Fibroblast of mammary gland (primary cell): ENCODE results near the gene WFIKKN1.

Experiments used
- DNase-seq: peaks from one replicate; pipeline ENCODE4 v3.0.0-alpha.2; 2010; ENCODE audit warnings: low read depth
- H3K4me3 ChIP-seq: 2 replicates; pipeline ENCODE4 v1.5.1; 2011; ENCODE audit warnings: low read depth, mild to moderate bottlenecking, low read length, moderate library complexity; ENCODE audit not compliant: control insufficient read depth
- CTCF ChIP-seq: conservative IDR thresholded peaks from 2 replicates; pipeline ENCODE4 v1.5.1; 2011; ENCODE audit warnings: low read depth, low read length, inconsistent platforms; ENCODE audit not compliant: control insufficient read depth, insufficient read depth

Gene WFIKKN1

GRCh38 chr16:671353-672131 is 40.8 kb downstream of the WFIKKN1 start:
- no peak for TF ChIP-seq CTCF
- no peak overlapping the region for H3K4me3 ChIP-seq
- DNase-seq = no peak

GRCh38 chr16:672371-672770 is 41.6 kb downstream of the WFIKKN1 start:
- H3K4me3 ChIP-seq = no peak overlapping the region
- no peak for TF ChIP-seq CTCF
- DNase-seq = no peak

GRCh38 chr16:672851-673250 is 42.1 kb downstream of the WFIKKN1 start:
- no peak for DNase-seq
- no peak overlapping the region for H3K4me3 ChIP-seq
- TF ChIP-seq CTCF = no peak

GRCh38 chr16:673399-673991 is 42.7 kb downstream of the WFIKKN1 start:
- no peak for TF ChIP-seq CTCF
- H3K4me3 ChIP-seq = no peak overlapping the region
- no peak for DNase-seq

GRCh38 chr16:674214-674881 is 43.6 kb downstream of the WFIKKN1 start:
- DNase-seq = no peak
- H3K4me3 ChIP-seq = no peak overlapping the region
- no peak for TF ChIP-seq CTCF

- peak; percentile 52 for DNase-seq
- TF ChIP-seq CTCF = no peak
- peak within 1 kb of the TSS; percentile 33 for H3K4me3 ChIP-seq
Observed at GRCh38 chr16:674968-675883, 44.4 kb downstream of the WFIKKN1 start, which contains the start of gene RHBDL1. RHBDL1 (plus strand) TSS chr16:675671; CDS start chr16:675791, 120 bp downstream.
